COR-L47 (cell line): Measurements from ENCODE around the gene RNF168.
"Not testable (repeated sequence)": the region's sequence is repeated elsewhere in the genome, so short reads cannot be mapped to it uniquely, and the experiment has no call there.

Source experiments
- DNase-seq: peaks from one replicate; lab custom pipeline; 2025; lab: John Stamatoyannopoulos, UW

RNF168 gene, protein sequence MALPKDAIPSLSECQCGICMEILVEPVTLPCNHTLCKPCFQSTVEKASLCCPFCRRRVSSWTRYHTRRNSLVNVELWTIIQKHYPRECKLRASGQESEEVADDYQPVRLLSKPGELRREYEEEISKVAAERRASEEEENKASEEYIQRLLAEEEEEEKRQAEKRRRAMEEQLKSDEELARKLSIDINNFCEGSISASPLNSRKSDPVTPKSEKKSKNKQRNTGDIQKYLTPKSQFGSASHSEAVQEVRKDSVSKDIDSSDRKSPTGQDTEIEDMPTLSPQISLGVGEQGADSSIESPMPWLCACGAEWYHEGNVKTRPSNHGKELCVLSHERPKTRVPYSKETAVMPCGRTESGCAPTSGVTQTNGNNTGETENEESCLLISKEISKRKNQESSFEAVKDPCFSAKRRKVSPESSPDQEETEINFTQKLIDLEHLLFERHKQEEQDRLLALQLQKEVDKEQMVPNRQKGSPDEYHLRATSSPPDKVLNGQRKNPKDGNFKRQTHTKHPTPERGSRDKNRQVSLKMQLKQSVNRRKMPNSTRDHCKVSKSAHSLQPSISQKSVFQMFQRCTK

DNA sequence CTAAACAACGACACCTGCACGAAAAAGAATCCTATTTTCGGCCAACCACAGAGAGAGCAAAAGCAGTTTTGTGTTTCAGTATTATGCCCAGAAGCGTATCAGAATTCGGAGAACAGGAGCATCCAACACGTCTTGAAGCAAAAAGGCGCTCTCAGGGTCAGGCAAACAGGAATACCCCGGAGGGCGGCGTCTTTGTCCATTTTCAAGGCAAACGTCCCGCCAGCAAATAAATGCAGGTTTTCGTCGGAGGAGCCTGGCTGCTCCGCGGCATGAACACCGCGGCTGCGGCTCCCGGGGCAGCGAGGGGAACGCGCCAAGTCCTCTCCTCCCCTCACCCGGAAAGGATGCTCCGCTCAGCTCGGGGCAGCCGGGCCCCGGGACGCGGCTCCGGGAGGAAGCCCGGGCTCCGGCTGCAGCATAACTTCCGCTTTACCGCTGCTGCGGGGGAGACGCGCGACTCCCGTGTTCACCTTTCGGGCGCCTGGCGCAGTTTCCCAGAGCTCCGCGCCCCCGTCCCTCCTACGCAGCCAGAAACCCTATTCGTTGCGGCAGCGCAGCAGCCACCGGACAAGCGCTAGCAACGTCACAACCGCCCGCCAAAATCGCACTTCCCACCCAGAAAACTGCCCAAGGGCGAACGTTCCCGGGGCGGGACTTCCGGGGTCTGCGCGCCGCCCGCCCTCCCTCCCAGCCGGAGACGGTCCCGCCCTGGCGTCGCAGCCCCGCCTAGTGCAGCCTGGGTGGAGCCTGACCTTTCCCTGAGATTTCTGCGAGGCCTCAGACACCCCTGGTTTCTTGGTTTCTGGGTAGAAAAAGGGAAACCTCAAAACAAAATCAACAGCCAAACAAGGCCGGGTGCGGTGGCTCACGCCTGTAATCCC is at the start of gene RNF168:
Gene RNF168, minus strand, starts transcription at position 573 of the 881 bp plus-strand sequence. CDS start 595 bp downstream, outside the sequence.
- DNase-seq, result peak; percentile 99

DNA sequence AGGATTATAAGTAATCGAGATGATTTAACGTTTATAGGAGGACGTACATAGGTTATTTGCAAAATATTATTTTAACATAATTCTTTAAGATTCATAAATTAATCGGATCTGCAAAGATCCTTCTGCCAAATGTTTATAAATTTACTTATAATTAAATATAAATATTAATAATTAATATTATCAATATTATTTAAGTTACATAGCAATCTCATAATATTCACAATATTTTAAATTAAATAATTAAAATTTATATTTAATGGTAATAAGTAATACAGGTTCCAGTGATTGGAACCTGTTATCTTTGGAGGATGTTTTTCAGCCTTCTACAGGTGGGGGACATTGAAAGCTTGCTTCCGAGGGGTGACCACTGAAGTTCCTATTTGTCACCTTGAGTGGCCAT is 48.7 kb upstream of the RNF168 start:
- no peak for DNase-seq

- not testable (repeated sequence) for DNase-seq
These were observed 46.6 kb upstream of the RNF168 start for GRCh38 chr3:196550172-196550571.

DNA sequence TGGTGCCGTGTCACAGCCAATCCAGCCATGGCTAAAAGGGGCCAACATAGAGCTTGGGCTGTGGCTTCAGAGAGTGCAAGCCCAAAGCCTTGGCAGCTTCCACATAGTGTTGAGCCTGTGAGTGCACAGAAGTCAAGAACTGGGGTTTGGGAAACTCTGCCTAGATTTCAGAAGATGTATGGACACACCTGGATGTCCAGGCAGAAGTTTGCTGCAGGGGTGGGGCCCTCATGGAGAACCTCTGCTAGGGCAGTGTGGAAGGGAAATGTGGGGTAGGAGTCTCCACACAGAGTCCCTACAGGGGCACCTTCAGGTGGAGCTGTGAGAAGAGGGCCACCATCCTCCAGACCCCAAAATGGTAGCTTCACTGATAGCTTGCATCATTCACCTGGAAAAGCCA is 45.7 kb upstream of the RNF168 start:
- DNase-seq, result not testable (repeated sequence)

DNA sequence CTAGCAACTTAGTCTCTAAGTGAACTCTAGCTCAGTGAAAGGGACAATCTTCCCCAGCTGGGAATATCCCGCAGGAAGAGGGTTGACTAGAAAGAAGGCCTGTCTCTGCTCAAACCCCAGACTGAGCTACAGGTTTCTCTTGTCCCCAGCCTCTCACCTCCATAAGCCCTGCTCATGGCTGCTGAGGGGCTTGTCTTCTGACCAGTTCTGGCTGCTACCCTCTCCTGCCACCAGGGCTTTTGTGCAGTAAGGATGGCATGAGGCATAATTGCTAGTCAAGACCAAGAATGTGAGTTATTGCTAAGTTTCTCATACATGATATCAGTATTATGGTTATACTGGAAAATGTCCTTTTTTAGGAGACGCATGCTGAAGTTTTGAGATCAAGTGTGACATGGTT is 43.5 kb upstream of the RNF168 start:
- no peak for DNase-seq

DNA sequence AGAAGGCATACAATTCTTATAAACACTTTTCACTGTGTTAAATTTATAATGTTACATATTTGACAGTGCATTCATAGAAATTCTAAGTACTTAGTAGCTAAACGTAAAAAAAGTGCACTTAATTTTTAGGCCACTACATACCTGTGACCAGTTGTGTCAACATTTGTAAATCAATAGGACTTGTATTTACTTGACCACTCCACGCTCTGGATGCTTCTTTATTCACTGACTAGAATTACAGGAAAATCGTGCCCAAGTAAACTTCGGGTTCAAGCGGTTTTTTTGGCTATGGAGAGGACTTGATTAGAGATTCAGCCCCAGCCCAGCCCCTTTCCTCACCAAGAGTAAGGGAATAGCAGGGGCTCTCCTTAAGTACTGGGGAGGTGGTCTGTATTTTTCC is 43.0 kb upstream of the RNF168 start:
- no peak for DNase-seq

DNA sequence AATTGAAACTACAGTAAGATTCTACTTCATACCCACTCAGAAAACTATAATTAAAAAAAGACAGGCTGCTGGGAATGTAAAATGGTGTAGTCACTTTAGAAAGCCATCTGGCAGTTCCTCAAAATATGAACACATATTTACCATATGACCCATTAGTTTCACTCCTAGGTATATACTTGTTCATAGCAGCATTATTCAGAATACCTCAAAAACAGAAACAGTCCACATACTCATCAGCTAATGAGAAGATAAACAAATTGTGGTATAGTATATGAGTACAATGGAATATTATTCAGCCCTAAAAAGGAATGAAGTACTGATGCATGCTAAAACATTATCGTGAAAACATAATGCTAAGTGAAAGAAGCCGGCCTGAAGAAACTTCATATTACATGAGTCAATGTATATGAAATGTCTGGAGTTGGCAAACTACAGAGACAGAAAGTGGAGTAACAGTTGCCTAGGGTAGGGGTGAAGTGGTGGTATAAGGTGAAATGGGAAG is 41.0 kb upstream of the RNF168 start:
- no peak for DNase-seq

DNA sequence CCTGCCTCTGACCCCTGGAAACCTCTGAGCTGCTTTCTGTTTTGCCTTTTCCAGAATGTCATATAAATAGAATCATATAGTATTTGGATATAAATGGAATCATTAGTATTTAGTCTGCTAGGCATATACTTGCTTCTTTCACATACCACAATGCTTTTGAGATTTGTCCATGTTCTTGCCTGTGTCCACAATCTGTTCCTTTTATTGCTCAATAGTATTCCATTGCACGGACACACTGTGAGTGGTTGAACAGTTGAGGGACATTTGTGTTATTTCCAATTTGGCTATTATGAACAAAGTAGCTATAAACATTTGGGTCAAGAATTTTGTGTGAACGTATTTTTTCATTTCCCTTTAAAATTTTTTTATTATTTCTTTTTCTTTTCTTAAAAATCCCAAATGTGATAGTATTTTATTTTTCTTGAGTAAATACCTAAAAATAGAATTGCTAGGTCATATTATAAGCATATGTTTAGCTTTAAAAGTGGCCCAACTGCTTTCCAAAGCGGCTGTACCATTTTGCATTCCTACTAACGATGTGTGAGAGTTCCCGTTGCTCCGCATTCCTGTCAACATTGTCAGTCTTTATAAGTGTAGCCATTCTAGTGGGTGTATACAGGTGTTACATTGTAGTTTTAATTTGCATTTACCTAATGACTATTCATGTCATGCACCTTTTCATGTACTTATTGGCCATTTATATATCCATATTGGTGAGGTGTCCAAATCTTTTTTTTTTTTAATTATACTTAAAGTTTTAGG is 38.3 kb upstream of the RNF168 start:
- DNase-seq, result no peak

GRCh38 chr3:196537319-196537984 is 33.9 kb upstream of the RNF168 start:
- no peak for DNase-seq

DNA sequence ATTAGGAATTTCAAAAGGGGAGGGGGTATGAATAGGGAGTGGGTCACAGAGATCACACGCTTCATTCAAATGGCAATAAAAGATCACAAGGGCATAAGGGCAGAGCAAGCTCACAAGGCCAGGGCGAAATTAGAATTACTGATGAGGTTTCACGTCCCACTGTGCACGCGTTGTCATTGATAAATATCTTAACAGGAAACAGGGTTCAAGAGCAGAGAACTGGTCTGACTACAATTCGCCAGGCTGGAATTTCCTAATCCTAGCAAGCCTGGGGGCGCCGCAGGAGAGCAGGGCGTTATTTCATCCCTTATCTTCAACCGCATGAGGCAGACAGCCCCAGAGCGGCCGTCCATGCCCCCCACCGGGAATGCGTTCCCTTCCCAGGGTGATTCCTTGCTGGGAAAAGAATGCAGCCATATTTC is 29.7 kb upstream of the RNF168 start:
- no peak for DNase-seq

DNA sequence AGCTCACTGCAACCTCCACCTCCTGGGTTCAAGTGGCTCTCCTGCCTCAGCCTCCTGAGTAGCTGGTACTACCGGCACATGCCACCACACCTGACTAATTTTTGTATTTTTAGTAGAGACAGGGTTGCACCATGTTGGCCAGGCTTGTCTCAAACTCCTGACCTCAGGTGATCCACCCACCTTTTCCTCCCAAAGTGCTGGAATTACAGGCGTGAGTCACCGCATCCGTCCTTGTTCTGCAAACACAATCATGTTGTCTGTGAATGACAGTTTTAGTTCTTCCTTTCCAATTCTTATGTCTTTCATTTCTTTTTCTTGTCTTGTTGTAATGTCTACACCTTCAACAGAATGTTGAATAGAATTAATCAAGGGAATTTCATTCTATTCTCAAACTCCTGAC is 27.9 kb upstream of the RNF168 start:
- DNase-seq, result no peak

DNA sequence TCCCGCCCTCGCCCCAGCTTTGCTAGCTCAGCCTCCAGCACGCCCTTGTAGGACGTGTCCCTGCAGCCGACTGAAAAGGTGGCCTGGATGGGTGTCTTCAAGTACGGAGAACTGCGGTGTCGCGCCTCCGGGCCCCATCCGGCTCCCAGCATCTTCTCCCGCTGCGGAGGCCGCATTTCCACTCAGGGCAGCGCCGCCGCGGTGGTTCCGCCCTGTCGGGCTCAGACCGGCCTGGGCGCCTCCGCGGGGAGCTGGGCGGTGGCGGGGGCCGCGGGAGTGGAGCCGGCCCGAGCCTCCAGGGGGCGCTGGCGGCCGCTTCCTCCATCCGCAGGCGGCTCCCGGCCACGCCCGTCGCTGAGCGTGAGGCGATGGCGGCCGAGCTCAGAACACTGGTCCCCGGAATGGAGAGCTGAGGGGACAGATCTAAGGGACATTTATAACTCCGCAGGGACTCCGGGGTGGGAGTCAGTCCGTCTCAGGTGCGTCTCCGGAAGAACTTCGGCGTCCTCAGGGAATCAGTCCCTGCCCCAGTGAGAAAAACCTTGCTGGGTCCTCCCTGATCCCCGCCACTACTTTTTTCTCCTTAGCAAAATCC is 25.2 kb upstream of the RNF168 start:
- peak; percentile 41 for DNase-seq

GRCh38 chr3:196525141-196525540 is 21.6 kb upstream of the RNF168 start:
- DNase-seq, result no peak

GRCh38 chr3:196524527-196524926 is 21.0 kb upstream of the RNF168 start:
- DNase-seq, result no peak

GRCh38 chr3:196523841-196524240 is 20.3 kb upstream of the RNF168 start:
- no peak for DNase-seq

- DNase-seq, result not testable (repeated sequence)
These were observed 17.7 kb upstream of the RNF168 start for GRCh38 chr3:196521291-196521690.

GRCh38 chr3:196519718-196520082 is 16.1 kb upstream of the RNF168 start:
- no peak for DNase-seq

DNA sequence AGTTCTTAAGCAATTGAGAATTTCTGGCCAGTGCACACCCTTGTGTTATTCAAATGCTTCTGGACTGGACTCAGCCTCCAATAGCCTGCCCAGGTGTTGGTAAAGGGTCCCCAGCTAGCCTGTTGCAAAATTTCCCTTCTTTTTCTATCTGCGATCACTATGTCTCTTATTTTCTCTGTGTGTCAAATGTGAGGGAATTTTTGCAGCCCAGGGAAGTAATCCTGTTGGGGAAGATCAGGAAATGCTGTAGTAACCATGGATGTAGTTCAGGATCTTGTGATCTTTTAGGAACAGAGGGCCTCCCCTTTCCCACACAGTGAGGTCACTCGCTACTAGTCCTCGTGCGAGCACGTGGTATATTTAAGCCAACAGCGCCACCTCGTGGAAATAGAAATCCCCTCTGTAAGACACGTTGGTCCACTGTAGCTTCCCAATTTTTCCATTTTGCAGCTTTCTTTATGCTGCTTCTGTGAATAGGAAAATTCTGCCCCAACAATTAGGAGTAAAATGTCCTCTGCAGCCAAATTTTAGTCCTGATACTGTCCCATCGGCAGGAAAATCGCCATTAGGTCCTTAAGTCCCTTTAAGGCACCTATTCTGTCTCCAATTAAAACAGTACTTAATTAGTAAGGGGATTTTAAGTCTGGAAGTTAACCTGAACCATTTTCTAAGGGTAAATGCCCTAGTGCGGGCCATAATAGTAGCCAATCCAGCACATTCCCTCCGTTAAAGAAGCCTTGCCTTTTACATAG is 15.6 kb upstream of the RNF168 start:
- DNase-seq, result peak; percentile 74

DNA sequence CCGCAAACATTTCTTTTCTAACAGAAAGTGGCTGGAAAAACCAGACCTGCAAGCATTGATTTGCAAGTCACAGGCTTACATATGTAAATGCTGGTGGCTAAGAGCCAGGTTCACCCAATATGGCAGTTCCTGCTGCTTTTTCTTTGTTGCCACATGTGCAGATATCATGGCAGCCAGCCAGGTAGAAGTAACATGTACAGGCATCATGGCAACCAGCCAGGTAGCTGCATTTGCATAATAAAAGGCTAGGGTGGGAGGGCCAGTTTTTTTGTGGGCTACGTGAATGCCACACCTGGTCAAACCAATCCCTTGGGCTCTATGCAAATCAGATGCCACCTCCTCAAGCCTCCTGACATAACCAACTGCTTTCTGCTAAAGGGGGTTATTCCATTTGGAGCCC is 14.4 kb upstream of the RNF168 start:
- peak; percentile 99 for DNase-seq

DNA sequence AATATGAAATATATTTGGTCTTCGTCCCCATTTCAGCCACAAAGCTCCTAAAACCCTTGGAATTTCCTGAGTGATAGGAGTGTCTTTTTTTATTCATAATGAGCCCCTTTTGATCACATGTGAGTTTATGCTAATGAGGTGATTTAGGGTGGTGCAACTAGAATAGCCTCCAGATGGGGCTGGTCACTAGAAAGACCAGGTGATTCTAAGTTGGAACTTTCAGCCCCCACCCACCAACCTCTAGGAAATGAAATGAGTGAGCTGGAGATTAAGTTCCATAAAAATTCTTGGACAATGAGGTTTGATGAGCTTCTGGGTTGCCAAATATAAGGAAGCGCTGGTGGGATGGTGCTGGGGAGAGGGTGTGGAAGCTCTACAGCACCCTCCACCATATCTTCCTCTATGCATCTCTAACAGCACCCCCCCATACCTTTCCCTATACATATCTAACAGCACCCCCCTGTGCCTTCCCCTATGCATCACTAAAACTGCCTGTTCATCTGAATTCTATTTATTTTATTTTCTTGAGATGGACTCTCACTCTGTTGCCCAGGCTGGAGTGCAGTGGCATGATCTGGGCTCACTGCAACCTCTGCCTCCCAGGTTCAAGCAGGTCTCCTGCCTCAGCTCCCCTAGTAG is 13.7 kb upstream of the RNF168 start:
- DNase-seq, result no peak
